ENCODE results near the gene SELE.

GRCh38 chr1:169689395-169689794 is 44.5 kb downstream of the SELE start:
- no peak for TF ChIP-seq EZH2 (IDR thresholded peaks at IDR 0.05)
- no peak for TF ChIP-seq CTCF (IDR thresholded peaks at IDR 0.05)
- no peak for TF ChIP-seq EZH2phosphoT487 (IDR thresholded peaks at IDR 0.05)
